A549 treated with AZD9567 at 1 μM for 4 hours (cell line): Measurements from ENCODE around the gene ETDA. TPM values are rescaled to one million over a fixed set of nuclear protein-coding genes. Genes with fewer than 3 reads are reported as not detected.

Experiments used
- total RNA-seq: library from RNA; stranded (reverse); fragments of 200-300 nt; extraction: Qiagen RNA extraction; gene quantifications from 5 replicates; pipeline ENCODE4 v1.2.3, GENCODE V29; 2022; ENCODE audit not compliant: insufficient read depth

ETDA gene
- total RNA-seq: not detected in 5 replicates

DNA sequence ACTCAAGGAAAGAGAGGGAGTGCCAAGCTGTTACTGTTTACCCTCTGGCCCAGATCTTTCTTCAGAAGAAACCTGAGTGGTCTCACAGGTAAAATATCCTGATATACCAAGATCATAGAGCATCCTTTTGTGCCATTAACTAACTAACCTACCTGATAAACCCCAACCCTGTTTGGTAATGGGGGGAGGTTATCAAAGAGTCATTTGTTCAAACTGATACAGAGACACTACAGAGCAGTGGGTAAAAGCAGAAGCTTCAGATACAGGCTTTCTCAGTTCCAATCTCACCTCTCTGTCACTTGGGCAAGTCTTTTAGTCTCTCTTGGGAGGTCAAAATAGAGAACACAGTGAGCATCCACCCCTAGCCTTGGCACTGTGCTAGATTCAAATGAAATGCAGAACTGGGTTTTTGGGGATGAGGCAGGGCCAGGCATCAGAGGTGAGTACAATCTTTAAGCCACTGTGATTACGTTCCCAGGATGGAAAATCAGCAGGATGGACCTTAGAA is at the start of gene ETDA:
Gene ETDA, plus strand, starts transcription at position 51 of the 508 bp plus-strand sequence. CDS start 1,216 bp downstream, outside the sequence.

Other genes starting within 250 kb of the ETDA start
- 7.6 to 9.6 TPM (median 8.0 TPM) in 5 replicates for gene RTL8B, start 229.5 kb upstream of the ETDA start, total RNA-seq
- gene RTL8C, start 219.7 kb upstream of the ETDA start, total RNA-seq: 124 to 212 TPM (median 200 TPM) in 5 replicates
- gene RTL8A, start 199.9 kb upstream of the ETDA start, total RNA-seq: 119 to 180 TPM (median 172 TPM) in 5 replicates
- gene SMIM10L2B, start 153.3 kb upstream of the ETDA start, total RNA-seq: 0.06 to 0.09 TPM (median 0.06 TPM) in 3 of 5 replicates, not detected in the others
- not detected in 5 replicates for gene ETDB, start 131.5 kb upstream of the ETDA start, total RNA-seq
- not detected in 5 replicates for gene CT55, start 80.7 kb upstream of the ETDA start, total RNA-seq
- gene ETDC, start 57.4 kb downstream of the ETDA start, total RNA-seq: not detected in 5 replicates
- gene ZNF75D, start 92.0 kb downstream of the ETDA start, total RNA-seq: 3.0 to 4.6 TPM (median 3.2 TPM) in 5 replicates
- gene ZNF449, start 92.7 kb downstream of the ETDA start, total RNA-seq: 3.1 to 5.0 TPM (median 4.3 TPM) in 5 replicates
- gene SMIM10L2A, start 169.9 kb downstream of the ETDA start, total RNA-seq: 0.11 to 0.48 TPM (median 0.14 TPM) in 5 replicates